DND-41 (cell line): ENCODE data around the gene MICAL3.

ENCODE experiments used
- ATAC-seq: fragments of 200-7000 bp; cut with Tn5 transposase; 3 replicates; pipeline ENCODE4 v1.9.1; 2021; ENCODE audit warnings: low read depth; ENCODE audit not compliant: insufficient read depth
- DNase-seq: peaks from one replicate; pipeline ENCODE4 v3.0.0-alpha.2; 2020
- H2AFZ ChIP-seq: 2 replicates; pipeline ENCODE4 v1.6.0; 2012; ENCODE audit warnings: low read depth, low read length
- H3K27ac ChIP-seq: 2 replicates; pipeline ENCODE4 v1.5.1; 2012; ENCODE audit warnings: low read length, inconsistent platforms
- H3K27me3 ChIP-seq: fragments of 200-600 bp; sonication (generic); 2 replicates; pipeline ENCODE4 v1.6.0; 2012; ENCODE audit warnings: low read length, mild to moderate bottlenecking, inconsistent platforms; ENCODE audit not compliant: insufficient read depth, poor library complexity
- H3K36me3 ChIP-seq: 2 replicates; pipeline ENCODE4 v1.5.1; 2012; ENCODE audit warnings: low read length, inconsistent platforms; ENCODE audit not compliant: insufficient read depth
- H3K4me1 ChIP-seq: 2 replicates; pipeline ENCODE4 v1.5.1; 2012; ENCODE audit warnings: mild to moderate bottlenecking, low read length; ENCODE audit not compliant: insufficient read depth
- H3K4me2 ChIP-seq: 2 replicates; pipeline ENCODE4 v1.6.0; 2012; ENCODE audit warnings: mild to moderate bottlenecking, moderate library complexity, low read length, inconsistent platforms; ENCODE audit not compliant: insufficient read depth
- H3K4me3 ChIP-seq, 2 experiments: fragments of 200-600 bp in 1 of 2; shearing (Covaris generic) in 1 of 2; 2 replicates each; pipeline ENCODE4 v1.5.1; 2012 to 2016; ENCODE audit warnings: inconsistent platforms in 2 of 2, low read length in 2 of 2, mild to moderate bottlenecking in 2 of 2, low read depth in 1 of 2, moderate library complexity in 1 of 2
- H3K79me2 ChIP-seq: 2 replicates; pipeline ENCODE4 v1.6.0; 2012; ENCODE audit warnings: low read length, inconsistent platforms; ENCODE audit not compliant: insufficient read depth
- H3K9ac ChIP-seq: 2 replicates; pipeline ENCODE4 v1.6.0; 2012; ENCODE audit warnings: low read depth, mild to moderate bottlenecking, inconsistent platforms, low read length, moderate library complexity
- H3K9me3 ChIP-seq: 2 replicates; pipeline ENCODE4 v1.5.1; 2012; ENCODE audit warnings: low read length, moderate library complexity, mild to moderate bottlenecking, inconsistent platforms; ENCODE audit not compliant: insufficient read depth, severe bottlenecking
- H4K20me1 ChIP-seq: 2 replicates; pipeline ENCODE4 v1.6.0; 2012; ENCODE audit warnings: low read length; ENCODE audit not compliant: insufficient read depth
- CTCF ChIP-seq: IDR thresholded peaks from 2 replicates; pipeline ENCODE4 v1.5.1; 2012; ENCODE audit warnings: borderline replicate concordance, low read length, moderate library complexity, mild to moderate bottlenecking; ENCODE audit not compliant: poor library complexity, severe bottlenecking; ENCODE audit errors: extremely low read depth
- EZH2 ChIP-seq: IDR thresholded peaks from 3 replicates; pipeline ENCODE4 v1.6.1; 2012; ENCODE audit warnings: borderline replicate concordance, low read depth, mild to moderate bottlenecking, moderate library complexity, low read length, inconsistent platforms; ENCODE audit not compliant: severe bottlenecking

The MICAL3 gene

GRCh38 chr22:17830043-17830961, 194.1 kb downstream of the MICAL3 start:
- H2AFZ ChIP-seq: no peak overlapping the region
- TF ChIP-seq EZH2 (no peak), CTCF (peak; percentile 100)
- no peaks in the 10 kb centered on the region for H3K9me3 ChIP-seq
- H3K27ac ChIP-seq: no peak overlapping the region
- H3K79me2 ChIP-seq: no peaks in the 10 kb centered on the region
- ATAC-seq (peak; percentile 96), DNase-seq (peak; percentile 82)
- no peak overlapping the region for H3K4me2 ChIP-seq
- H3K36me3 ChIP-seq: peaks cover 34% of the 10 kb centered on the region
- H3K4me1 ChIP-seq: no peaks in the 10 kb centered on the region
- H3K4me3 ChIP-seq: no peak overlapping the region
- no peak overlapping the region for H3K9ac ChIP-seq
- peaks cover 3% of the 10 kb centered on the region; the same call in 1 of the 2 replicates for H4K20me1 ChIP-seq
- no peaks in the 10 kb centered on the region for H3K27me3 ChIP-seq

- ATAC-seq (no peak), DNase-seq (no peak)
- H3K4me2 ChIP-seq: no peak overlapping the region
- H4K20me1 ChIP-seq: peaks cover 3% of the 10 kb centered on the region; the same call in 1 of the 2 replicates
- H3K27ac ChIP-seq: no peak overlapping the region
- no peaks in the 10 kb centered on the region for H3K9me3 ChIP-seq
- no peak overlapping the region for H3K4me3 ChIP-seq
- TF ChIP-seq EZH2: no peak
- no peak for TF ChIP-seq CTCF
- H3K27me3 ChIP-seq: no peaks in the 10 kb centered on the region
- H3K4me1 ChIP-seq: no peaks in the 10 kb centered on the region
- peaks cover 34% of the 10 kb centered on the region for H3K36me3 ChIP-seq
- H3K9ac ChIP-seq: no peak overlapping the region
- no peak overlapping the region for H2AFZ ChIP-seq
- no peaks in the 10 kb centered on the region for H3K79me2 ChIP-seq
Observed at GRCh38 chr22:17829695-17830042, 194.7 kb downstream of the MICAL3 start.

- peaks cover 34% of the 10 kb centered on the region for H3K36me3 ChIP-seq
- H3K79me2 ChIP-seq: no peaks in the 10 kb centered on the region
- no peak for TF ChIP-seq EZH2
- no peaks in the 10 kb centered on the region for H3K27me3 ChIP-seq
- no peak overlapping the region for H3K9ac ChIP-seq
- H3K27ac ChIP-seq: no peak overlapping the region
- DNase-seq (no peak), ATAC-seq (no peak)
- H3K4me1 ChIP-seq: no peaks in the 10 kb centered on the region
- no peak overlapping the region for H3K4me2 ChIP-seq
- peaks cover 3% of the 10 kb centered on the region; the same call in 1 of the 2 replicates for H4K20me1 ChIP-seq
- H3K4me3 ChIP-seq: no peak overlapping the region
- no peaks in the 10 kb centered on the region for H3K9me3 ChIP-seq
- no peak overlapping the region for H2AFZ ChIP-seq
Observed at GRCh38 chr22:17828502-17829080, 195.8 kb downstream of the MICAL3 start.

- Histone ChIP-seq H3K4me1 (no peaks in the 10 kb centered on the region), H3K4me3 (no peak overlapping the region), H3K27ac (no peak overlapping the region), H3K36me3 (peaks cover 38% of the 10 kb centered on the region), H3K79me2 (no peaks in the 10 kb centered on the region), H3K9me3 (no peaks in the 10 kb centered on the region), H3K27me3 (no peaks in the 10 kb centered on the region), H4K20me1 (peaks cover 3% of the 10 kb centered on the region; the same call in 1 of the 2 replicates), H3K4me2 (no peak overlapping the region), H3K9ac (no peak overlapping the region), H2AFZ (no peak overlapping the region)
- ATAC-seq (no peak), DNase-seq (no peak)
- TF ChIP-seq EZH2: no peak
- TF ChIP-seq CTCF: no peak
Observed at GRCh38 chr22:17827466-17827865, 196.9 kb downstream of the MICAL3 start.
